ENCODE data around the gene IKZF2.
"Not testable (repeated sequence)": the region's sequence is repeated elsewhere in the genome, so short reads cannot be mapped to it uniquely, and the experiment has no call there.

IKZF2 gene

GRCh38 chr2:213046431-213046830 lies 105.0 kb downstream of the IKZF2 start:
- DNase-seq (no peak), ATAC-seq (no peak)
- no peak overlapping the region for H3K4me3 Mint-ChIP-seq
- H3K27ac Mint-ChIP-seq, result no peak overlapping the region
- H3K9me3 Mint-ChIP-seq, result peaks cover 7 to 9% of the 10 kb centered on the region in 2 donors
- no peaks in the 10 kb centered on the region for H3K27me3 Mint-ChIP-seq
- H3K4me1 Mint-ChIP-seq, result no peaks in the 10 kb centered on the region

- no peak for DNase-seq
- ATAC-seq, result no peak
- Mint-ChIP-seq H3K4me1 (peaks cover 2% of the 10 kb centered on the region), H3K9me3 (peaks cover 7 to 9% of the 10 kb centered on the region in 2 donors), H3K4me3 (no peak overlapping the region), H3K27ac (no peak overlapping the region), H3K27me3 (no peaks in the 10 kb centered on the region)
Measured at GRCh38 chr2:213043566-213043965, 107.8 kb downstream of the IKZF2 start.

- peaks cover 7 to 9% of the 10 kb centered on the region in 2 donors for H3K9me3 Mint-ChIP-seq
- H3K4me1 Mint-ChIP-seq, result peaks cover 15% of the 10 kb centered on the region
- no peak for ATAC-seq
- DNase-seq, result no peak
- H3K4me3 Mint-ChIP-seq, result no peak overlapping the region
- H3K27ac Mint-ChIP-seq, result no peak overlapping the region
- no peaks in the 10 kb centered on the region for H3K27me3 Mint-ChIP-seq
Measured at GRCh38 chr2:213042262-213042661, 109.2 kb downstream of the IKZF2 start.

DNA sequence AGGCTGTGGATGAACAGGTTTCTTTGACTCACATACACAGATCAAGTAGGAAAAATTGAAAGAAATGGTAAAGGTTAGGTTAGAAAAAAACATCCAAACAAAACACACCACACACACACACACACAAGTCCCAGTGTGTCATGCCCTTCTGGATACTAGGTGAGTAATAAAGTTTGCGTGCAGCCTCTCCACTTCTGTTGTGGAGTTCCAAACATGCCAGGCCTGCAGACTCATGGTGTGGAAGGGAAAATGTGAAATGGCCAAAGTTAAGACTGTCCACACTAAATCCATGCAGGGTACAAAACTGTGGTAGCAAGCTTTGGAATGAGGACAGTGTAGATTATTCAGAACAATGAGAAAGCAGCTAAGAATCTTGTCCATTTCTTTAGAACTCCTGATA lies 114.6 kb downstream of the IKZF2 start:
- peaks cover 46% of the 10 kb centered on the region for H3K4me1 Mint-ChIP-seq
- no peaks in the 10 kb centered on the region for H3K9me3 Mint-ChIP-seq
- no peak for DNase-seq
- H3K27me3 Mint-ChIP-seq, result no peaks in the 10 kb centered on the region
- no peak for ATAC-seq
- no peak overlapping the region for H3K4me3 Mint-ChIP-seq
- no peak overlapping the region for H3K27ac Mint-ChIP-seq

GRCh38 chr2:213034585-213034984 lies 116.8 kb downstream of the IKZF2 start:
- peak; percentile 80 for ATAC-seq
- DNase-seq, result no peak
- no peaks in the 10 kb centered on the region for H3K27me3 Mint-ChIP-seq
- H3K4me1 Mint-ChIP-seq, result peaks cover 46% of the 10 kb centered on the region
- no peaks in the 10 kb centered on the region for H3K9me3 Mint-ChIP-seq
- H3K4me3 Mint-ChIP-seq, result peak overlapping the region in 1 of 2 donors; percentile 53
- H3K27ac Mint-ChIP-seq, result peak overlapping the region in 1 of 2 donors; percentile 93

GRCh38 chr2:213032607-213033006 lies 118.8 kb downstream of the IKZF2 start:
- ATAC-seq (no peak), DNase-seq (no peak)
- Mint-ChIP-seq H3K9me3 (no peaks in the 10 kb centered on the region), H3K4me1 (peaks cover 35% of the 10 kb centered on the region), H3K27me3 (no peaks in the 10 kb centered on the region), H3K4me3 (no peak overlapping the region), H3K27ac (no peak overlapping the region)

DNA sequence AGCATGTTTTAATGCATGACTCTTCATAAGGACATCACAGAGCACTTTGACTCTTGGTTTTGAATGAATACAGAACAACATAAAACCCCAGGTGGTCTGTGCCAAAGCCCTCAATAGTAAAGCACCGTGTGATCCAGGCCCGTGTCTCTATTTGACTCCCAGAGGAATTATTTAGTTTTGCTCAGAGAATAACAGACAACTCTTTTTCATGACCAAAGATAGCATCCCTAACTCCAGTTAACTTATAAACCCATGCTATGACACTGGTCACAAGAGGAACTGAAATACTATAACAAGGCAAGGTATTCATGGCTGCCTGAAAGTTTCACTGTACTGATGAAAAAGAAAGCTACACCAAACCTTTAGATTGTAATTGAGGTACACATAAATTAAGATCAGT lies 128.4 kb downstream of the IKZF2 start:
- ATAC-seq (no peak), DNase-seq (no peak)
- peaks cover 0 to 4% of the 10 kb centered on the region in 2 donors for H3K9me3 Mint-ChIP-seq
- H3K27me3 Mint-ChIP-seq, result no peaks in the 10 kb centered on the region
- no peak overlapping the region for H3K4me3 Mint-ChIP-seq
- peak overlapping the region in 1 of 2 donors; percentile 13 for H3K27ac Mint-ChIP-seq
- peaks cover 33% of the 10 kb centered on the region for H3K4me1 Mint-ChIP-seq

- Mint-ChIP-seq H3K27ac (peak overlapping the region; percentile 83 to 93), H3K27me3 (no peaks in the 10 kb centered on the region), H3K9me3 (peaks cover 0 to 4% of the 10 kb centered on the region in 2 donors), H3K4me1 (peaks cover 34% of the 10 kb centered on the region), H3K4me3 (peak overlapping the region; percentile 39 to 55)
- DNase-seq, result peak in 1 of 2 donors; percentile 26
- ATAC-seq, result peak; percentile 98
Measured at GRCh38 chr2:213021971-213022899, 129.2 kb downstream of the IKZF2 start.

GRCh38 chr2:213020913-213021312 lies 130.5 kb downstream of the IKZF2 start:
- H3K9me3 Mint-ChIP-seq, DNase-seq, H3K27ac Mint-ChIP-seq, H3K4me3 Mint-ChIP-seq, ATAC-seq, H3K27me3 Mint-ChIP-seq: not testable (repeated sequence)
- H3K4me1 Mint-ChIP-seq, result peaks cover 44% of the 10 kb centered on the region

DNA sequence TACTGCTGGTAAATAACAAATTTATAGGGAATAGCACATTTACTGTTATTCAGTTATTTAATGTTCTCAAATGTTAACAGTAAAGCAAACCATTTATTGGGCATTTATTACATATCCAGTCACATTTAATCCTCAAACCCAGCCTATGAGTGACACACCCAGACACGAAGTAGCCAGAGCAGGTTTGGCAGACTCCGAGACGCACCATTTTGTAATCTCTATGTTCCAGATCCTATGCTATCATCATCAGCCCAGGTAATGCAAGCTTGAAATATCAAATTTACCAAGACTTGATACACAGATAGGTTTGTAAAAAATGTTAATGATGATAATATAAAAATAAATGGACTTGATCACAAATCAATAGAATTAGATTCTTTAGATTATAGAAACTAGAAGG lies 131.1 kb downstream of the IKZF2 start:
- Mint-ChIP-seq H3K4me3 (no peak overlapping the region), H3K27ac (no peak overlapping the region), H3K9me3 (peaks cover 0 to 4% of the 10 kb centered on the region in 2 donors), H3K4me1 (peaks cover 49% of the 10 kb centered on the region), H3K27me3 (no peaks in the 10 kb centered on the region)
- ATAC-seq, result no peak
- DNase-seq, result no peak

- DNase-seq, result no peak
- H3K27me3 Mint-ChIP-seq, result no peaks in the 10 kb centered on the region
- H3K9me3 Mint-ChIP-seq, result peaks cover 0 to 4% of the 10 kb centered on the region in 2 donors
- no peak overlapping the region for H3K4me3 Mint-ChIP-seq
- H3K27ac Mint-ChIP-seq, result no peak overlapping the region
- ATAC-seq, result no peak
- peaks cover 58% of the 10 kb centered on the region for H3K4me1 Mint-ChIP-seq
Measured at GRCh38 chr2:213019368-213019767, 132.0 kb downstream of the IKZF2 start.

DNA sequence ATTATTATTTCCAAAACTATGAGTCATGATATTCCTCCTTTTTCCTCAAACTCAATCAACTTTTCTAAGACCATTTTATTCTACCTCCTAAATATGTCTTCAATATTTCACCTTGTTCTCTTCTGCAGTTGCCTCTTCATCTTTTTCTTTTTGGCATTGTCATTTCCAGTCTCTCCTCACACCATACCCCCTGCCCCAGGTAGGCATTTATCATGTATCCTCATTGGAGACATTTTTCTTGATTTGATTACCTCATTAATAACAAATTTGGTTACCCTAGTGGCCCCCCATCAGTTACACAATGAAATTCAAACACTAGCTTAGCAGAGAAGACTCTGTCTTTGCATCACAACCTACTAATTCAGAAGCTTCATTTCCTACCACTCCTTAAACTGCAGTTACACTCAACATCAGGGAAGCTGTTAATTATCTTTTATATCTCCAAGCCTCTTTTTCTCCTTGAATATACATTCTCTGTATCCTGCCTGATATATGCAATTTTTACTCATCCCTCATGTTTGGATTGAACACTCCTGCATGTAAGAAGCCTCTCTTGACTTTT lies 133.0 kb downstream of the IKZF2 start:
- Mint-ChIP-seq H3K4me1 (peaks cover 58% of the 10 kb centered on the region), H3K27me3 (no peaks in the 10 kb centered on the region), H3K9me3 (peaks cover 0 to 4% of the 10 kb centered on the region in 2 donors), H3K4me3 (peak overlapping the region in 1 of 2 donors; percentile 23), H3K27ac (no peak overlapping the region)
- DNase-seq, result no peak
- ATAC-seq, result no peak

- Mint-ChIP-seq H3K27ac (peak overlapping the region in 1 of 2 donors; percentile 68), H3K4me3 (peak overlapping the region in 1 of 2 donors; percentile 35), H3K4me1 (peaks cover 52% of the 10 kb centered on the region), H3K9me3 (peaks cover 0 to 4% of the 10 kb centered on the region in 2 donors), H3K27me3 (no peaks in the 10 kb centered on the region)
- ATAC-seq, result no peak
- no peak for DNase-seq
Measured at GRCh38 chr2:213017404-213017803, 134.0 kb downstream of the IKZF2 start.

GRCh38 chr2:213016984-213017351 lies 134.4 kb downstream of the IKZF2 start:
- Mint-ChIP-seq H3K27ac (no peak overlapping the region), H3K4me1 (peaks cover 47% of the 10 kb centered on the region), H3K4me3 (peak overlapping the region; percentile 14 to 21), H3K27me3 (no peaks in the 10 kb centered on the region), H3K9me3 (peaks cover 0 to 4% of the 10 kb centered on the region in 2 donors)
- no peak for DNase-seq
- ATAC-seq, result no peak

DNA sequence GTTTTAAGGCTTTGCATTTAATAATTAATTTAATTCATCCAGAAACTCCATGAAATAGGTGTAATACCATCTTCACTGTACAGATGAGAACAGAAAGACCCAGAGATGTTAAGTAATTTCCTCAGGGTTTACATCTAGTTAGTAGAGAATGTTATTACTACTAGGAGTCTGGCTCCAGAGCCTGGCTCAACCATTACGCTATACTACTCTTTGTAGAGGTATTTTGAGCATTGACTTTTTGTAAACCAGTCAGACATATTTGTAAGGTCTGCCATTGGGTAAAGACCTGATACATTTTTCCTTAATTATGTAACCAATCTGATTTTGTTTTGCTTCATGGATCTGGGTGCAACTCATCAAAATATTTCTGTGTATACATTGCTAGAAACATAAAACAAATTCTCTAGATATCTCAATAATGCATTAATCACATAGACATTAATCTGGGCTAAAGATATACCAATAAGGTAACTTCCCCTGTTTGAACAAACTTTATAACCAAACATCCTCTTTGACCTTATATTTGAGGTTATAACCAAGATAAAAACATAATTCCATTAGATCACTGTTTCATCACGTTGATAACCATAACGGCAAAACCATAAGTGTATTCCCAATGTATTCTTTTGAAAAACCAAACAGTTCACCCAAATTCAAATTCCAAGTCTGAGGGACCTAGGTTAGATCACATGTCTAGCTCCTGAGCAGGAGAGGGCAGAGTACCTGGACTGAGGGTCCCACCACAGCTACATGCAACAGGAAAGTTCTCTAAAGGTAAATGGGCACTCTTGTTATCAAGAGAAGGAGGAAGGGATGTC lies 135.0 kb downstream of the IKZF2 start:
- Mint-ChIP-seq H3K9me3 (peaks cover 0 to 9% of the 10 kb centered on the region in 2 donors), H3K4me1 (peaks cover 41% of the 10 kb centered on the region), H3K4me3 (peak overlapping the region in 1 of 2 donors; percentile 21), H3K27ac (peak overlapping the region in 1 of 2 donors; percentile 74), H3K27me3 (no peaks in the 10 kb centered on the region)
- DNase-seq, result no peak
- peak; percentile 46 for ATAC-seq

Data from stimulated activated naive CD8-positive, alpha-beta T cell treated with anti-CD3 and anti-CD28 coated beads, Interleukin-15, amount 100 ng/mL, for 72 hours (primary cell).